ENCODE data around the gene CSK.
A peak's percentile ranks its signal among the peaks of the same experiment; 100 is the strongest.

The CSK gene

DNA sequence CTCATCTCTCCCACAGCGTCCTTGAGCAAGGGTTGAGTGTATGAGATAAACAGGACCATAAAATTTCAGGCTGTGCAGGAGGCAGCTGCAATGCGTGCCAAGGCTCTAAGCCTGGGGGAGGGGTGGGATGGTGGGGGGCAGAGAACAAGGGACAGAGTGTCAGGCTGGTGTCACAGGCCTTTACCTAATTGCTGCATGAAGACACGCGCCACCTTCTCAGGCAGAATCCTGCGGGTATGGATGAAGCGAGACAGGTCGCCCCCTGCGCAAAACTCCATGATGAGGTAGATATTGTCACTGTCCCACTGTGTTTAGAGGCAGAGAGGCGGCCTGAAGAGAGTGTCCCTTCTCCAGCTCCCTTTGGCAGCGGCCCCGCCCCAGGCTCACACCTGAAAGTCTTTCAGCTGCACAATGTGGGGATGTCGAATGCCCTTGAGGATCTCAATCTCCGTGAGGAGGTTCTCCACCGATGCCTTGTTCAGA, 60.1 kb downstream of the CSK start:
- Histone ChIP-seq H3K9ac (ENCODE audit: low read length) (no peak overlapping the region), H3K9me3 (ENCODE audit: insufficient read depth, low read depth, low read length) (no peaks in the 10 kb centered on the region)
- WGBS (ENCODE audit: extremely low coverage, insufficient coverage, insufficient read length) = no CpG with 5 or more reads among the region's 14 CpGs

DNA sequence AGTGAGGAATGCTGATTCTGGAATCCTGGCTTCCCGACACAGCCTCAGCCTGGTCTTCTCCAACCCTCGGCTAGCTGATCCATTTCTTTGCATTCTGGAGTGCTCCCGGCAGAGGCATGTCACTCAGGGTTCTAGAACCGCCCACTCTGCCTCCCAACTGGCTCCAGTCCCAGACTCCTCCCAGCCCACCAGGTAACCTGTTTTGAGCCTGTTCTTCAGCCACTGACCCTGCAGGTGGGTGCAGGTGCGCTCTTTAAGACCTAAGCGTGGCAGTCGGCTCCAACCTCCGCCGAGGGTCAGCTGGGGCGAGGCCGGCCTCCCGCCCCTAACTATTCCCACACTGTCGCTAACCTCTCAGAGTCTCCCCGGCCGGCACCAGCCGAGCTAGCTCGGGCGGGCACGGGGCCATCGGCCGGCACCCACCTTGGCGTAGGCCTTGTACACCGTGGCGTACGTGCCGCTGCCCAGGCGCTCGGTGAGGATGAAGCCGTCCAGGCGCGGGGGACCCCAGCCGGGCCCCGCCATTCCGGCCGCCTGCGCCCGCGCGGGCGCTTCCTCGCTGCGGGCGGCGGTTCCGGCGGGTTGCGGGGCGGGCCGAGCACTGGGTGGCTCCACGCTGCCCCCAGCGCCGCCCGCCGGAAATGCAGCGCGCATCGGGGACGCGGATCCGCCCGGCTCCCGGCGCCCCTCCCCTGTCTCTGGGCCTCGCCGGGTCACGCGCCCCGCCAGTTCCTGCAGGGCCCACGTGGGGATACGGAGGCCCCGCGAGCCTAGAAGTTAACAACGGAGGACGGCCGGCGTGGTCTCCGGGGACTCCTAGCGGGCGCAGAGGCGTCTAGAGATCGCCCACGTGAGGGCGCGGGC, 60.9 kb downstream of the CSK start, which contains the start of gene ULK3:
Gene ULK3 (minus strand): TSS at position 576 of the 864 bp plus-strand sequence. CDS start 51 bp downstream, at position 525.
- peak within 1 kb of the TSS; percentile 67 for H3K18ac ChIP-seq (ENCODE audit: low read length)
- H2BK120ac ChIP-seq (ENCODE audit: insufficient read depth, low read length, poor library complexity) = peak within 1 kb of the TSS; percentile 55
- H3K9ac ChIP-seq (ENCODE audit: low read length) = peak within 1 kb of the TSS; percentile 90
- peaks cover 6% of the 10 kb centered on the region for H3K79me1 ChIP-seq (ENCODE audit: low read length)
- WGBS (ENCODE audit: extremely low coverage, insufficient coverage, insufficient read length) = no CpG with 5 or more reads among the region's 84 CpGs
- H3K4me3 ChIP-seq (ENCODE audit: low read depth, low read length) = peak within 1 kb of the TSS; percentile 91
- peak within 1 kb of the TSS; percentile 81 for H4K12ac ChIP-seq (ENCODE audit: low read depth, low read length)
- peak within 1 kb of the TSS; percentile 60 for H2AK5ac ChIP-seq (ENCODE audit: low read length)
- H3K14ac ChIP-seq (ENCODE audit: low read length) = peak within 1 kb of the TSS; percentile 72
- H4K91ac ChIP-seq (ENCODE audit: low read depth, low read length) = peak within 1 kb of the TSS; percentile 85
- H2AFZ ChIP-seq (ENCODE audit: insufficient read depth, low read length, poor library complexity) = peak within 1 kb of the TSS; percentile 84
- H3K36me3 ChIP-seq (ENCODE audit: control insufficient read depth in 1 of 2, insufficient read depth in 2 of 2, low read length in 2 of 2) = peaks cover 18 to 24% of the 10 kb centered on the region in 2 experiments
- H3K9me3 ChIP-seq (ENCODE audit: insufficient read depth, low read depth, low read length) = no peaks in the 10 kb centered on the region
- H3K23ac ChIP-seq (ENCODE audit: low read length) = no peak within 1 kb of the TSS
- peak within 1 kb of the TSS; percentile 95 for H3K4me2 ChIP-seq (ENCODE audit: low read length)
- no peaks in the 10 kb centered on the region for H3K27me3 ChIP-seq (ENCODE audit: insufficient read depth, low read length)
- peak within 1 kb of the TSS; percentile 92 for H4K8ac ChIP-seq (ENCODE audit: low read depth, low read length)
- no peak within 1 kb of the TSS for H2BK12ac ChIP-seq (ENCODE audit: low read length)
- peak within 1 kb of the TSS; percentile 48 for H3K4ac ChIP-seq (ENCODE audit: low read depth, low read length)
- peak; percentile 89 to 92 for DNase-seq
- peaks cover 11 to 12% of the 10 kb centered on the region in 2 experiments for H3K4me1 ChIP-seq (ENCODE audit: control insufficient read depth in 1 of 2, insufficient read depth in 2 of 2, low read length in 2 of 2)
- peak within 1 kb of the TSS; percentile 81 for H3K27ac ChIP-seq (ENCODE audit: low read depth, low read length)
- H3K79me2 ChIP-seq (ENCODE audit: control insufficient read depth, insufficient read depth, low read length, poor library complexity) = peaks cover 3% of the 10 kb centered on the region
- H2BK5ac ChIP-seq (ENCODE audit: low read depth, low read length, poor library complexity) = peak within 1 kb of the TSS; percentile 78

More for the DNA sequence above, 60.1 kb downstream of the CSK start:
- H3K4ac ChIP-seq (ENCODE audit: low read depth, low read length) = no peak overlapping the region
- H3K23ac ChIP-seq (ENCODE audit: low read length) = no peak overlapping the region
- peak overlapping the region; percentile 26 for H4K8ac ChIP-seq (ENCODE audit: low read depth, low read length)
- peak overlapping the region; percentile 5 for H3K27ac ChIP-seq (ENCODE audit: low read depth, low read length)
- no peak overlapping the region for H2BK12ac ChIP-seq (ENCODE audit: low read length)
- no peak overlapping the region for H2BK5ac ChIP-seq (ENCODE audit: low read depth, low read length, poor library complexity)
- DNase-seq = no peak
- H3K14ac ChIP-seq (ENCODE audit: low read length) = no peak overlapping the region
- H4K91ac ChIP-seq (ENCODE audit: low read depth, low read length) = no peak overlapping the region
- H3K18ac ChIP-seq (ENCODE audit: low read length) = no peak overlapping the region
- H3K79me1 ChIP-seq (ENCODE audit: low read length) = peaks cover 6% of the 10 kb centered on the region
- H3K27me3 ChIP-seq (ENCODE audit: insufficient read depth, low read length) = no peaks in the 10 kb centered on the region
- no peak overlapping the region for H2AK5ac ChIP-seq (ENCODE audit: low read length)
- H3K4me1 ChIP-seq (ENCODE audit: control insufficient read depth in 1 of 2, insufficient read depth in 2 of 2, low read length in 2 of 2) = peaks cover 11 to 12% of the 10 kb centered on the region in 2 experiments
- peaks cover 9 to 16% of the 10 kb centered on the region in 2 experiments for H3K36me3 ChIP-seq (ENCODE audit: control insufficient read depth in 1 of 2, insufficient read depth in 2 of 2, low read length in 2 of 2)
- no peak overlapping the region for H4K12ac ChIP-seq (ENCODE audit: low read depth, low read length)
- no peak overlapping the region for H2AFZ ChIP-seq (ENCODE audit: insufficient read depth, low read length, poor library complexity)
- H3K79me2 ChIP-seq (ENCODE audit: control insufficient read depth, insufficient read depth, low read length, poor library complexity) = peaks cover 3% of the 10 kb centered on the region
- H3K4me3 ChIP-seq (ENCODE audit: low read depth, low read length) = no peak overlapping the region
- H3K4me2 ChIP-seq (ENCODE audit: low read length) = peak overlapping the region; percentile 95
- no peak overlapping the region for H2BK120ac ChIP-seq (ENCODE audit: insufficient read depth, low read length, poor library complexity)

DNA sequence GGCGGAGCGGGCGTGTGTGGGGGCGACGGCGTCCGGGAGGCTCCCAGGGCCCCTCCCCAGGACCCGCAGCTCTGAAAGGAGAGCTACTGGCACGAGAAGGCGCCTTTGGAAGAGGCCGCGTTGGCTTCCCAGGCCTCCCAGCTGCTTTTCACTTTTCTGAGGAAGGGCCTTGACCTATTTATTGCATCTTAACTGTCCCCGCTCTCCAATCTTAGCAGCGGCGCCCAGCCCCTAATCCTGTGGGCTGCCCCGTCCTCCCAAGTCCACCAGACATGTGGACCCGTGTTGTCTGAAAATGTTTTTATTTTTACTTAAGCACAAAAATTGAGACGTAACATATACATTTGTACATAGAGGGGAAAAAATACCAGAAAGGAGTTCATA, 61.6 kb downstream of the CSK start:
- Histone ChIP-seq H3K27ac (ENCODE audit: low read depth, low read length) (peak overlapping the region; percentile 72), H2BK5ac (ENCODE audit: low read depth, low read length, poor library complexity) (peak overlapping the region; percentile 78), H3K27me3 (ENCODE audit: insufficient read depth, low read length) (no peaks in the 10 kb centered on the region), H3K9me3 (ENCODE audit: insufficient read depth, low read depth, low read length) (no peaks in the 10 kb centered on the region), H2BK120ac (ENCODE audit: insufficient read depth, low read length, poor library complexity) (peak overlapping the region; percentile 39), H2AFZ (ENCODE audit: insufficient read depth, low read length, poor library complexity) (peak overlapping the region; percentile 56), H3K14ac (ENCODE audit: low read length) (peak overlapping the region; percentile 72), H3K36me3 (ENCODE audit: control insufficient read depth in 1 of 2, insufficient read depth in 2 of 2, low read length in 2 of 2) (peaks cover 24 to 30% of the 10 kb centered on the region in 2 experiments), H3K18ac (ENCODE audit: low read length) (peak overlapping the region; percentile 60), H3K79me1 (ENCODE audit: low read length) (peaks cover 6% of the 10 kb centered on the region), H3K4me2 (ENCODE audit: low read length) (peak overlapping the region; percentile 95), H3K79me2 (ENCODE audit: control insufficient read depth, insufficient read depth, low read length, poor library complexity) (peaks cover 3% of the 10 kb centered on the region), H4K12ac (ENCODE audit: low read depth, low read length) (peak overlapping the region; percentile 81), H3K9ac (ENCODE audit: low read length) (peak overlapping the region; percentile 90), H2AK5ac (ENCODE audit: low read length) (peak overlapping the region; percentile 60), H4K91ac (ENCODE audit: low read depth, low read length) (peak overlapping the region; percentile 64), H3K23ac (ENCODE audit: low read length) (no peak overlapping the region), H3K4me3 (ENCODE audit: low read depth, low read length) (peak overlapping the region; percentile 63), H3K4ac (ENCODE audit: low read depth, low read length) (peak overlapping the region; percentile 48), H4K8ac (ENCODE audit: low read depth, low read length) (peak overlapping the region; percentile 70), H2BK12ac (ENCODE audit: low read length) (no peak overlapping the region), H3K4me1 (ENCODE audit: control insufficient read depth in 1 of 2, insufficient read depth in 2 of 2, low read length in 2 of 2) (peaks cover 11 to 12% of the 10 kb centered on the region in 2 experiments)
- no CpG with 5 or more reads among the region's 18 CpGs for WGBS (ENCODE audit: extremely low coverage, insufficient coverage, insufficient read length)
- no peak for DNase-seq

DNA sequence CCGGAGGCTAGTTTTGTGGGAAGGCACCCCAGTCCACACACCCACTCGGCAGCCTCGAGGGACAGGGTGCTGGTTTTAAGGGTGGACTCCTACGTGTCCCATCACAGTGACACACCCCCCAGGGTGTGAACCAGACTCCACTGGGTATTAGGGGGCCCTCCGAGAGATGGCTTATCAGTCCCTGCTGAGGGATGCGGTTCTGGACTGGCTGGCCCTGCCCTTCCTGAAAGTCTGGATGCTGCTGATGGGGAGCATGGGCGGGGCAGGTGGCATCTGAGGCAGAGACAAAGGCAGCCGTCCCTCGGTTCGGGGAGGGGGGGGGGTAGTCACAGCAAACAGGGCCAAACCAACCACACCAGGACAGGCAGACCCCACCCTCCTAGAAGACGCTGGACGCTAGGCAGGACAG, 62.0 kb downstream of the CSK start:
- H3K14ac ChIP-seq (ENCODE audit: low read length) = no peak overlapping the region
- WGBS (ENCODE audit: extremely low coverage, insufficient coverage, insufficient read length) = no CpG with 5 or more reads among the region's 12 CpGs
- no peak overlapping the region for H3K4me3 ChIP-seq (ENCODE audit: low read depth, low read length)
- no peak overlapping the region for H4K91ac ChIP-seq (ENCODE audit: low read depth, low read length)
- no peaks in the 10 kb centered on the region for H3K9me3 ChIP-seq (ENCODE audit: insufficient read depth, low read depth, low read length)
- H4K12ac ChIP-seq (ENCODE audit: low read depth, low read length) = no peak overlapping the region
- no peak overlapping the region for H2BK12ac ChIP-seq (ENCODE audit: low read length)
- no peak overlapping the region for H3K27ac ChIP-seq (ENCODE audit: low read depth, low read length)
- H3K4ac ChIP-seq (ENCODE audit: low read depth, low read length) = no peak overlapping the region
- H3K36me3 ChIP-seq (ENCODE audit: control insufficient read depth in 1 of 2, insufficient read depth in 2 of 2, low read length in 2 of 2) = peaks cover 27 to 33% of the 10 kb centered on the region in 2 experiments
- no peak overlapping the region for H3K18ac ChIP-seq (ENCODE audit: low read length)
- no peak overlapping the region for H3K23ac ChIP-seq (ENCODE audit: low read length)
- peaks cover 3% of the 10 kb centered on the region for H3K79me2 ChIP-seq (ENCODE audit: control insufficient read depth, insufficient read depth, low read length, poor library complexity)
- H2BK120ac ChIP-seq (ENCODE audit: insufficient read depth, low read length, poor library complexity) = no peak overlapping the region
- DNase-seq = peak in 1 of 2 donors; percentile 31
- H3K4me1 ChIP-seq (ENCODE audit: control insufficient read depth in 1 of 2, insufficient read depth in 2 of 2, low read length in 2 of 2) = peaks cover 11 to 12% of the 10 kb centered on the region in 2 experiments
- H3K79me1 ChIP-seq (ENCODE audit: low read length) = peaks cover 6% of the 10 kb centered on the region
- no peak overlapping the region for H3K9ac ChIP-seq (ENCODE audit: low read length)
- no peaks in the 10 kb centered on the region for H3K27me3 ChIP-seq (ENCODE audit: insufficient read depth, low read length)
- no peak overlapping the region for H2BK5ac ChIP-seq (ENCODE audit: low read depth, low read length, poor library complexity)
- no peak overlapping the region for H2AK5ac ChIP-seq (ENCODE audit: low read length)
- H3K4me2 ChIP-seq (ENCODE audit: low read length) = no peak overlapping the region
- H2AFZ ChIP-seq (ENCODE audit: insufficient read depth, low read length, poor library complexity) = no peak overlapping the region
- no peak overlapping the region for H4K8ac ChIP-seq (ENCODE audit: low read depth, low read length)

Data from trophoblast cell (in vitro differentiated cells and primary cell).